Pancreas (tissue), 10 donors: Measurements from ENCODE around the gene TMEM38A. TPM values are rescaled to one million over a fixed set of nuclear protein-coding genes. Genes with fewer than 3 reads are reported as not detected.
"Not testable (repeated sequence)": the region's sequence is repeated elsewhere in the genome, so short reads cannot be mapped to it uniquely, and the experiment has no call there.

Experiments used
- ATAC-seq, 4 donors: fragments of 200-7000 bp; cut with Tn5 transposase; one replicate each; pipeline versions ENCODE4 v1.8.0 to v1.9.1; 2020; ENCODE audit warnings: mild to moderate bottlenecking in 4 of 4, moderate library complexity in 4 of 4
- DNase-seq, 6 donors: peaks; one replicate each; pipeline ENCODE4 v3.0.0-alpha.2; 2020
- FAIRE-seq: peaks from 2 replicates; lab custom pipeline; 2012; peaks lifted over from hg19 to GRCh38; lab: Jason Lieb, UNC
- H3K27ac ChIP-seq, 4 donors: fragments of 200-600 bp; sonication (generic); 1 replicate in 3 of 4; 2 replicates in 1 of 4; pipeline versions ENCODE4 v1.5.0 to v1.8.0; 2020
- H3K27me3 ChIP-seq, 4 donors: fragments of 200-600 bp; one replicate each; pipeline ENCODE4 v1.8.0; 2021
- H3K36me3 ChIP-seq, 3 donors: fragments of 200-600 bp; sonication (generic) in 1 of 3; one replicate each; pipeline versions ENCODE4 v1.5.0 to v1.8.0; 2020 to 2021
- H3K4me1 ChIP-seq, 3 donors: fragments of 200-600 bp; one replicate each; pipeline ENCODE4 v1.8.0; 2021
- H3K4me3 ChIP-seq, 4 donors: fragments of 200-600 bp; sonication (generic) in 2 of 4; one replicate each; pipeline versions ENCODE4 v1.5.0 to v1.8.0; 2020 to 2021
- H3K9me3 ChIP-seq, 4 donors: fragments of 200-600 bp; one replicate each; pipeline ENCODE4 v1.8.0; 2021
- CTCF ChIP-seq, 4 donors: fragments of 200-600 bp; sonication (generic) in 3 of 4; IDR thresholded peaks; one replicate each; pipeline versions ENCODE4 v1.5.0 to v1.8.0; 2021; ENCODE audit warnings: antibody characterized with exemption in 4 of 4
- WGBS, 2 donors: extraction: QIAGEN DNeasy Blood & Tissue Kit; methylation state at CpG; one replicate each; pipeline ENCODE4 v1.1.7; 2013; 5-methylcytosine and 5-hydroxymethylcytosine counted together
- intact Hi-C, 3 donors: fragments of 100-400 bp; cut with DNase I; formaldehyde crosslinking; loops; one replicate each; pipeline versions ENCODE4 v1.11.1 to v1.14.2; 2022
- polyA plus RNA-seq, 2 donors: library from polyadenylated mRNA; stranded (reverse); fragments of 200-250 nt; gene quantifications; one replicate each; pipeline ENCODE4 v1.2.3, GENCODE V29; 2013
- total RNA-seq, 6 donors: library from RNA; stranded (reverse); fragmentation: NEBNext Ultra II Directional in 4 of 6; extraction: Animal tissue kit (Norgen Biotek cat#: 25700) in 4 of 6; gene quantifications; one replicate each; pipeline versions ENCODE4 v1.2.1 to v1.2.4, GENCODE V29; 2021 to 2023
- donor health status: healthy with polysubstance abuse.
- donor health status: DM: no; HTN: no; CAD: no; lungs with moderate emphysema.
- donor health status: DM: no; HTN: no; CAD: no.
- donor health status: control.
- donor health status: control.
- donor health status: Bipolar disorder and iron deficiency.
- donor health status: DM: yes; HTN: yes; CAD: no.
- donor health status: DM: no; HTN: no; CAD: no.
- donor health status: DM: no; HTN: no; CAD: no.
- donor health status: DM: yes; HTN: yes; CAD: no.

TMEM38A gene
- total and polyA plus RNA-seq, 8 donors: 1.2 to 4.0 (median 2.0) TPM

GRCh38 chr19:16714702-16715287, 53.9 kb downstream of the TMEM38A start:
- WGBS, 2 donors: 20 to 30% methylated on average over 14 of the region's 14 CpGs
- H3K27me3 ChIP-seq: no peaks in the 10 kb centered on the region
- ATAC-seq (peak; percentile 55 to 73 (median 68)), DNase-seq (peak in 3 of 6 donors; percentile 47 to 72 (median 50)), FAIRE-seq (no peak)
- intact Hi-C loops: no loop called here
- no peaks in the 10 kb centered on the region for H3K4me1 ChIP-seq
- peak; percentile 56 to 77 (median 66) for TF ChIP-seq CTCF (IDR thresholded peaks at IDR 0.05)
- H3K4me3 ChIP-seq: no peak overlapping the region
- H3K36me3 ChIP-seq: no peaks in the 10 kb centered on the region
- no peak overlapping the region for H3K27ac ChIP-seq
- no peaks in the 10 kb centered on the region for H3K9me3 ChIP-seq

GRCh38 chr19:16715611-16716010, 54.7 kb downstream of the TMEM38A start:
- Histone ChIP-seq H3K36me3 (no peaks in the 10 kb centered on the region), H3K4me1 (peaks cover 0 to 3% (median 0%) of the 10 kb centered on the region in 3 donors), H3K4me3 (no peak overlapping the region), H3K9me3 (no peaks in the 10 kb centered on the region), H3K27ac (no peak overlapping the region), H3K27me3 (no peaks in the 10 kb centered on the region)
- ATAC-seq (no peak), DNase-seq (no peak), FAIRE-seq (no peak)
- WGBS, 2 donors: 47 to 53% methylated on average over 3 of the region's 3 CpGs
- TF ChIP-seq CTCF (IDR thresholded peaks at IDR 0.05): no peak
- intact Hi-C loops: no loop called here

GRCh38 chr19:16721051-16721450, 60.1 kb downstream of the TMEM38A start:
- H3K27me3 ChIP-seq: no peaks in the 10 kb centered on the region
- intact Hi-C loops: no loop called here
- FAIRE-seq (no peak), ATAC-seq (no peak), DNase-seq (no peak)
- H3K4me3 ChIP-seq: no peak overlapping the region
- H3K27ac ChIP-seq: no peak overlapping the region
- no peaks in the 10 kb centered on the region for H3K9me3 ChIP-seq
- no peaks in the 10 kb centered on the region for H3K36me3 ChIP-seq
- TF ChIP-seq CTCF (IDR thresholded peaks at IDR 0.05): no peak
- H3K4me1 ChIP-seq: peaks cover 0 to 3% (median 0%) of the 10 kb centered on the region in 3 donors
- WGBS, 2 donors: 46 to 61% methylated on average over 7 of the region's 7 CpGs

GRCh38 chr19:16722591-16722990, 61.7 kb downstream of the TMEM38A start:
- H3K4me1 ChIP-seq: peaks cover 0 to 3% (median 0%) of the 10 kb centered on the region in 3 donors
- no peaks in the 10 kb centered on the region for H3K27me3 ChIP-seq
- H3K9me3 ChIP-seq: no peaks in the 10 kb centered on the region
- TF ChIP-seq CTCF (IDR thresholded peaks at IDR 0.05): no peak
- intact Hi-C loops: no loop called here
- WGBS, 2 donors: 63 to 66% methylated on average over 3 of the region's 3 CpGs
- H3K27ac ChIP-seq: no peak overlapping the region
- no peaks in the 10 kb centered on the region for H3K36me3 ChIP-seq
- FAIRE-seq: no peak
- no peak for DNase-seq
- no peak for ATAC-seq
- no peak overlapping the region for H3K4me3 ChIP-seq

GRCh38 chr19:16726916-16727315, 66.0 kb downstream of the TMEM38A start:
- intact Hi-C loops: no loop called here
- no peak for TF ChIP-seq CTCF (IDR thresholded peaks at IDR 0.05)
- WGBS, 2 donors: 72 to 75% methylated on average over 11 of the region's 11 CpGs
- FAIRE-seq (no peak), DNase-seq (no peak), ATAC-seq (no peak)
- no peaks in the 10 kb centered on the region for H3K4me1 ChIP-seq
- no peaks in the 10 kb centered on the region for H3K36me3 ChIP-seq
- H3K27ac ChIP-seq: no peak overlapping the region
- H3K9me3 ChIP-seq: no peaks in the 10 kb centered on the region
- H3K27me3 ChIP-seq: no peaks in the 10 kb centered on the region
- no peak overlapping the region for H3K4me3 ChIP-seq

GRCh38 chr19:16735650-16736266, 74.8 kb downstream of the TMEM38A start:
- H3K9me3 ChIP-seq, H3K27ac ChIP-seq, H3K36me3 ChIP-seq, H3K4me1 ChIP-seq, H3K4me3 ChIP-seq, H3K27me3 ChIP-seq, FAIRE-seq, DNase-seq, ATAC-seq, intact Hi-C loops: not testable (repeated sequence)
- WGBS, 2 donors: 81 to 91% methylated on average over 4 of the region's 4 CpGs
